ENCODE data around the gene SMDT1. TPM values are rescaled to one million over a fixed set of nuclear protein-coding genes. Genes with fewer than 3 reads are reported as not detected.
A peak's percentile ranks its signal among the peaks of the same experiment; 100 is the strongest.

The SMDT1 gene
- polyA plus RNA-seq, 1 experiment: 35.7 TPM

GRCh38 chr22:42074846-42075676 lies 4.4 kb upstream of the SMDT1 start:
- ChIA-PET CTCF (interaction anchor here (0.7 to 2.6 kb wide), 6 partner anchors 14 to 400 kb away, joined by 3 to 18 read pairs (median 4); partner anchors contain the start of gene NDUFA6), POLR2A (interaction anchor here (0.5 to 0.6 kb wide), 2 partner anchors 274 to 618 kb away, joined by 8 to 19 read pairs; no protein-coding TSS in a partner anchor)
- no peak for DNase-seq (ENCODE audit: low read depth)
- H3K36me3 ChIP-seq (ENCODE audit: control insufficient read depth, insufficient read depth, low read length): peaks cover 12% of the 10 kb centered on the region
- no peak for TF ChIP-seq CTCF (IDR thresholded peaks at IDR 0.05; ENCODE audit: insufficient read depth, low read depth, low read length)
- no peaks in the 10 kb centered on the region for H3K27me3 ChIP-seq (ENCODE audit: control insufficient read depth, insufficient read depth, low read length)
- H3K4me3 ChIP-seq (ENCODE audit: low read depth, low read length): peak overlapping the region; percentile 82

GRCh38 chr22:42076764-42077485 lies 2.6 kb upstream of the SMDT1 start:
- DNase-seq (ENCODE audit: low read depth): no peak
- ChIA-PET CTCF (interaction anchor here (2.6 kb wide), 1 partner anchor 13 kb away, joined by 18 read pairs; the partner anchor contains the start of gene NDUFA6), POLR2A (no interaction called here)
- no peak for TF ChIP-seq CTCF (IDR thresholded peaks at IDR 0.05; ENCODE audit: insufficient read depth, low read depth, low read length)
- H3K36me3 ChIP-seq (ENCODE audit: control insufficient read depth, insufficient read depth, low read length): peaks cover 12% of the 10 kb centered on the region
- H3K4me3 ChIP-seq (ENCODE audit: low read depth, low read length): no peak overlapping the region
- no peaks in the 10 kb centered on the region for H3K27me3 ChIP-seq (ENCODE audit: control insufficient read depth, insufficient read depth, low read length)

GRCh38 chr22:42077486-42078125 lies 1.9 kb upstream of the SMDT1 start:
- POLR2A ChIA-PET: no interaction called here
- DNase-seq (ENCODE audit: low read depth): no peak

DNA sequence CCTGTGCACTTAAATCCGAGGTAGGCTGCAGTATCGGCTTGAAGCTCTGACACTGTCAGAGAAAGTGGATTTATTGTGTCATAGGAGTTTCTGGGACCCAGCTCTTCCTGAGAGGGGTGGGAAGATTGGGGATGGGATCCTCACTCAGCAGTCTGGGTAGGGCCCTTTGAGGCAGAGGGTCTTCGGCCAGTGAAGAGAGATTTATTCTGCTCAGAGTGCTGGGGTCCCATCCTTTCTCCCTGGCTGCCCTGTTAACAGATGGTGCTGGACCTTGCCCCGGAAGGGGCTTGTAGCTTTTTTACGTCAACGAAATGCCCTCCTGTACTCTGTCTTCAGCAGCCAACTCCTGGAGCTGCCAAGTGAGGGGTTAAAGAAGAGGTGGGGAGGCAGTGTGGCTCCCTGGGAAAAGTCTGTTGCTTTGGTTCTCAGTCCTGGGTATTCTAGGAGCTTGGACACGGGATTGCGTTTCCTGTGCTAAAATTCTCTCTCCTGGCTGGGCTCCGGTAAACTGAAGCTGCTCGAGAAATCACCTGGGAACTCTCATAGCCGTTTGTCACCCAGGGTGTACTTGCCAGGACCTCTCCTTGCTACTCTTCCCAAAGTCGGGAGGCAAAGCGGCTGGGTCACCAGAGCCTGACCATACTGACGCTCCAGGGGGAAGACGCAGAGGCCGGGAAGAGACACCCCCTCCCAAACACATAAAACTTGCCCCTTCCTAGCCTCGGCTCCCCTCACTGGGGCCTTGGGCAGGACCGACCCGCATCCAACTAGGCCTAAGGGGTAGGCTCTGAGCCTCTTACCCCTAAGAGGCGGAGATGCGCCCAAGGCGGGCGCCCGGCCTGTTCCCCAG lies 806 bp upstream of the SMDT1 start:
- no peak for TF ChIP-seq CTCF (IDR thresholded peaks at IDR 0.05; ENCODE audit: insufficient read depth, low read depth, low read length)
- Histone ChIP-seq H3K27me3 (ENCODE audit: control insufficient read depth, insufficient read depth, low read length) (no peaks in the 10 kb centered on the region), H3K4me3 (ENCODE audit: low read depth, low read length) (peak overlapping the region; percentile 80), H3K36me3 (ENCODE audit: control insufficient read depth, insufficient read depth, low read length) (peaks cover 15% of the 10 kb centered on the region)
- no peak for DNase-seq (ENCODE audit: low read depth)
- ChIA-PET CTCF (no interaction called here), POLR2A (interaction anchor here (0.5 kb wide), 1 partner anchor 1013 kb away, joined by 3 read pairs; no protein-coding TSS in a partner anchor)

More at GRCh38 chr22:42077486-42078125, 1.9 kb upstream of the SMDT1 start:
- no peak for TF ChIP-seq CTCF (IDR thresholded peaks at IDR 0.05; ENCODE audit: insufficient read depth, low read depth, low read length)
- Histone ChIP-seq H3K27me3 (ENCODE audit: control insufficient read depth, insufficient read depth, low read length) (no peaks in the 10 kb centered on the region), H3K36me3 (ENCODE audit: control insufficient read depth, insufficient read depth, low read length) (peaks cover 12% of the 10 kb centered on the region), H3K4me3 (ENCODE audit: low read depth, low read length) (no peak overlapping the region)
- CTCF ChIA-PET: no interaction called here
